GM21825 (cell line): ENCODE measurements around the gene DHRS1.

ENCODE experiments used
- ATAC-seq: cut with Tn5 transposase; IDR thresholded peaks from one replicate; pipeline ENCODE4 v1.9.1; 2021; ENCODE audit warnings: mild to moderate bottlenecking, moderate library complexity; ENCODE audit not compliant: unreplicated experiment

The DHRS1 gene

DNA sequence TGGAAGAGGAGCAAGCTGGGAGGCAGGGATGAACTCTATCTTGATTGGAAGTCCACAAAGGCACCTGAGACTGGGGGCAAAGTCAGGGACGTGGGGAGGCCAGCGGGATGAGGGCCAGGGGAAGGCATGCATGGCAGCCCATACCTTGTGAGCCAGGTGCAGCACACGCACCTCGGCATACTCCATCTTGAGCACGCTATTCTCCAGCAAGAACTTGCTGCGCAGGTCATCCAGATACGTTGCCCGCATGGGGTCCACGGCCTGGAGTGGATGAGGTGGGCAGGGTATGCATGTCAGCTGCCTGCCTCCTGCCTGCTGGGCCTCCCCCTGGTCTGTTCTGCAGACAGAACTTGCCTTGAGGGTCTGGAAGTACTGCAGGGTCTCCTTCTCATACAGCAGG is 32.1 kb downstream of the DHRS1 start:
- no peak for ATAC-seq

- ATAC-seq, result no peak
Observed at GRCh38 chr14:24266344-24267244, 33.0 kb downstream of the DHRS1 start.

DNA sequence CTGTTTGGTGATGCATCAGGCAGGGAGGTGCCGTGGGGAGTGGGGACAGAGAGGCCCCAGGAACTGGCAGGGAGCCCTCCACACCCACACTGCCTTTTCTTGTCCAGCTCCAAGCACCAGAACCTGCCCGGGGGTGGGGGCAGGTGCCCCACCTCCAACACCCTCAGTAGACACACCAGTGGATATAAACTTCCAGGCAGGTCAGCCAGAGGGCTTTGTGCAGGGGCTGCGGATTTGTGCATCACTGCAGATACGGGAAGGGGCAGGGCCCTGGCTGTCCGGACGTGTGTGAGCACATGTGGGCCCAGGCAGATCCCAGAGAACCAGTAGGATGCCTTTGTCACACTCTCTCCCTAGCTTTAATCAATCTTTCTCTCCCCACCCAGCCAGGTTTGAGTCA is 35.3 kb downstream of the DHRS1 start:
- no peak for ATAC-seq

DNA sequence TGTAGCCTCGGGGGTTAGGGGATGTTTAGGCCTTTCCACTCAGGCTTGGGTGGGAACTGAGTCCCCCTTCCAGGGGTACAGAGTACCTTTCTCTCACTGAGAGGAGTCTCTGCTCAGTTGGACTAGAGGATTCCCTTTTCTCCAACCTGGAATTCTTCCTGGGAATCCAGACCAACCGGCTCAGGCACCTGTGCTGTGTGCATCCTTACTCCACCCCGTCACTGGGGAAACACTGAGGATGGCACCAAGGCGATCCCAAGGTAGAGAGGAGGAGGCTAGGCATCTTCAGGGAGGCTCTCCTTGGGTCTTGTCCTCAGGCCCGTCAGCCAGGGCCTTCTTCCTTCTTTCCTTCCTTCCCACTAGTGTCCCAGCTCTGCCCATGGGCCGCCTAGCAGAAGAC is 35.7 kb downstream of the DHRS1 start:
- no peak for ATAC-seq

DNA sequence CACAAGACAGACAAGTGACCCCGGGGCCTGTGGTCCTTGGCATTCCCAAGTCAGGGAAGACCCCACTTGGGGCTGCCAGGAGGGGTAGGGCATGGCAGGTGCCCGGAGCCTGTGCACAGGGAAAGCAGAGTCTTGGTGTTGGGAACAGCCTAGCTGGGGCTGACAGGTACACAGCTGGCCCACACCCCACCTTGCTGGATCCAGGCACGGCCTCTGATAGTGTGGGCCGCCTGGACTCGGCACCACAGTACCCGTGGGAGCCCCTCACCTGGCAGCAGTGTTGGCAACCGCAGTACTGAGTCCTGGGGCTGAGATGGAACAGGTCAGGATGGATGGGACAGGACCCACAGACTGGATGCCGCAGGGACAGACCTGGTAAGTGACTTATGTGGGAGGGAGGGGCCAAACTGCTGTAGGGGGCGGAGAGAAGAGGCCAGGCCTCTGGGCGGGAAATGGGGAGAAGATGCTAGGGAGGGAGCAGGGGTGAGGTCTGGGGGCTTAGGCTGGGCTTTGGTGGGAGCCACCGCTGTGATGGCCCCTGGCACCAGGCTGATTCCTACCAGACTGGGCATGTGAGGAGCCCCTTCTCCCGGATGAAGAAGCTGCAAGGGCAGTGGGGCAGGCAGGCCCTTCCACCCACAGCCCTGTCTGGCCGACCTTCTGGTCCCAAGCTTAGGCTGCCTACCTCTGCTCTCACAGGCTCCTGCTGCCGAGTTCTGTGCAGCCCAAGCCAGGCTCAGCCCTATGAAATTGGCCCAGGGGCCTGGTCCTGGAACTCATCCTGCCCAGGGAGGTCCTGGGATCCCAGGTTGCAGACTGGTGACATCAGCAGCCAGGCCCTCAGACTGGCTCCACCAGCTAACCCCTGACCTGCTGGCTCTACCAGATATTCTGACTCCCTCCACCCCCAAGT is 36.5 kb downstream of the DHRS1 start, which contains the start of gene TGM1:
Gene TGM1 (minus strand): TSS at position 357 of the 913 bp plus-strand sequence. CDS start 825 bp downstream, outside the sequence.
- no peak for ATAC-seq

DNA sequence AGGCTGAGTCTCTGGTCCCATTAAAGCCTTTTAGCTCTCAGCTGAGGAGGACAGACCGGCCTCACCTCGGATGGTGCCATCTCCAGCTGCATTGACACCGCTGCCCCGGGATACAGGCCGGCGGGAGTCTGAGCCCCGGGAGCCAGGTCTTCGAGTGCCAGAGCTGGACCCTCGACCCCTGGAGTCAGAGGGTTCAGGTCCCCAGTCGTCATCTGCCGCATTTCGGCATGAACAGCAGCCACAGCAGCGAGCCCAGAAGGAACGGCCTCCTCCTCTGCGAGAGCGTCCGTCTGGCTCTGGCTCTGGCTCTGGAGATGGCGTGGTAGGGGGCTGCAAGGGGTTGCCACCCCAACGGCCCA is 37.6 kb downstream of the DHRS1 start:
- no peak for ATAC-seq

GRCh38 chr14:24261256-24261968 is 38.2 kb downstream of the DHRS1 start:
- ATAC-seq, result no peak

GRCh38 chr14:24260780-24261157 is 38.8 kb downstream of the DHRS1 start:
- no peak for ATAC-seq

DNA sequence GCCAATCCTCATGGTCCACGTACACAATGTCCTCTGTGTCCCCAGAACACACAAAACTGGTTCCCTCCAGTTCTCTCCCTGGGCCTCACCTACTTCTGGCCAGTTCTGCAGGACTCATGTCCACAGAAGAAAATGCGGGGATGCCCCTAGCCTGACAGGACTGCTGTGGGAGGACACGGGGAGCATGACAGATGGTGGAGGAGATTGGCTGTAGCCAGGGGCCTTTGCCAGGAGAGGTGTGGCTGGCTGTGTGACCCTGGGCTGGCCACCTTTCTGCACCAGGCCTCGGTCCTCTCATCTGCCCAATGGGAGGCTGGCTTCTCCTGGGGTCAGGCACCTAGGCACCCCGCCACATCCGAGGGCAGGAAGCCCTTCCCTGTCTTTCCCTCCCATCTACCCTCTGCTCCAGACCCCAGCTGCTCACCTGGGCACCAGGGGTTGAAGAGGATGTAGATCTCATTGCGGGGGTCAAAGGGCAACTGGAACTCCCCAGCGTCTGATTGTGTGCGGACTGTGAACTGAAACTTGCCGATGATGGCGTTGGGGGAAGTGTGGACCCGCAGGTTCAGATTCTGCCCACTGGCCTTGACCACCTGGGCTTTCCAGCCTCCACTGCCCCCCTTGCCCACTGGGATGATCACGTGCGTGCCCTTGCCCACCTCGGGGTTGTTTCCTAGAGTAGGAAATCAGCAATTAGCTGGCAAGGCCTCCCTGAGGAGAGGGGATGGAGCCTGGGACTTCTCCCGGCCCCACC is 39.4 kb downstream of the DHRS1 start:
- ATAC-seq, result no peak

GRCh38 chr14:24259282-24260025 is 40.1 kb downstream of the DHRS1 start:
- ATAC-seq, result no peak

DNA sequence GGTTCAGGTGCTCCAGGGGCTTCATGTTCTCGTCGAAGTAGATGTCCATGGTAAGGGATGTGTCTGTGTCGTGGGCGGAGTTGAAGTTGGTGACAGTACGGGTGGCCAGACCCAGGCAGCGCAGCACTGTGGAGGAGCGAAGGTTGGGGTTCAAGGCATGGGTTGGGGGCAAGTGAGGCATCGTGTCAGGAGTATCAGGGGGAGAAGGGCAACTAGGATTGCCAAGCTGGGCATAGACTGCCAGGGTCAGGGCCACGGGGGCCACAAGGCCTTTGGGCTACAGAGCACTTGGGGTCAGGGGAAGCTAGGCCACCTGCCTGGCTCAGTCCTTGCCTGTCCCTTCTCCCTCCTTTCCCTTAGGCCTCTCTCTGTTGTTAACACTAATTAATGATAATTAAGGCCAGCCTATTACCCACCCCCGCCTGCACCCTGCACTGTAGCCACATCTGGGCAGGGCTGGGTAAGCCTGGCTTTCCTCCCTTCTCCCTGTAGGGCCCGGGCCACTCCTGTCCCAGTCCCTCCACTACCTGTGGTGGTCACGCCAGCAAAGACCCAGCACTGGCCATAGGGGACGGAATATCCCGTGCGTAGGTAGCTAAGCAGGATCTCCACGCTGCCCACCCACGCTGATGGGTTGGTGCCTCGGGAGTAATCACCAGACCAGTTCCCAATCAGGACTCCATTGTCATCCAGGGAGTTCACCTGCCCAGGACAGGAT is 40.9 kb downstream of the DHRS1 start:
- ATAC-seq, result no peak

- no peak for ATAC-seq
Observed at GRCh38 chr14:24258119-24258518, 41.5 kb downstream of the DHRS1 start.

DNA sequence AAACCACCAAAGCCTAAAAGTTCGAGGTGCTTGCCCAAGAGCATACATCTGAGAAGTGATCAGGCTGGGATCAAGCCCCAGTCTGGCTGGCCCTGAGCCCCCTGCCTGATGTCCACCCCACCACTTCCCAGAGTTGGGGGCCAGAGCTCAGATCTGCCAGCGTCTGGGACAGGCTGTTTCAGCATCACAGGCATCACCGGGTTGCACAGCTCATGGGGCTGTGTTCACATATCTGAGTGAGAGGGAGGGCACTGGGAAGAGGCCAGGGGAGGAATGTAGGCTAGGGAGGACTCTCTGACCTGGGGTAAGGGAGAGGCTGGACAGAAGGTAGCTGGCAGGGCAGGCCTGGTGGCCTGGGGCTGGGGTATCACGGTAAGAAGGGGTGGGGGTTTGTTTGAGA is 42.6 kb downstream of the DHRS1 start:
- no peak for ATAC-seq

- no peak for ATAC-seq
Observed at GRCh38 chr14:24255931-24256711, 43.5 kb downstream of the DHRS1 start.

DNA sequence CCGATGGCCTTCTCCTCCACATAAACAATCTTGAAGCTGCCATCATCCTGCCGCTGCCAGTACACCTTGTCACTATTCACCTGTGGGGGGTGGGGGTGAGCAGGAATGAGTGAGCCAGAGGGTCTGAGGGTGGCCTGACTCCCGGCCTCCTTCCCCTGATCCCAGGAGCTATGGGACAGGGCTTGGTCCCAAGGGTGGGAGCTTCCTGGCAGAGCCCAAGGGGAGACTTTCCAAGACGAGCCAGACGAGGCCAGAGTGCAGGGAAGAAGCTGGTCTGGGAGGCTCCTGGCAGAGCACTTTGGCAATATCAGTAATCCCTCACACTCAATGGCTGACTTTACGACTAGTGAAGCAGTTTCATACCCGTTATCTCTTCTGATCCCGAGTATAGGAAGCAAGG is 44.1 kb downstream of the DHRS1 start:
- ATAC-seq, result no peak

- no peak for ATAC-seq
Observed at GRCh38 chr14:24254630-24255392, 44.8 kb downstream of the DHRS1 start.

DNA sequence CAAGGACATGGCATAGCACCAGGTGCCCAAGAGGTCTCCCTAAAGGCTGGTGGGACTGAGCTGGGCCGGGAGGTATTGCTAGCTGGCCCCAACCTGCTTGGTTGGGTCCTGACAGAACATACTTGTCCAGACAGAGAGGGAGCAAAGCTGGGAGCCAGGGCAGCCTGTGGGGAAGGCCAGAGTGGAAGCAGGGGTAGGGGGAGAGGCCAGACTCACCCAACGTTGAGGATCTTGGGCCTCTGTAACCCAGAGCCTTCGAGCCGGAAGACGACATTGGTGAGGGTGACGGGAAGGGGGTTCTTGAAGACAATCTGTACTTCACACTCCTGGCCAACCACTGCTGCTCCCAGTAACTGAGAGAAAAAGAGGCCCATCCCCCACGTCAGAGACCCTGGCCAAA is 45.6 kb downstream of the DHRS1 start:
- ATAC-seq, result no peak
